ENCODE data around the gene ARL4D.
"Not testable (repeated sequence)": the region's sequence is repeated elsewhere in the genome, so short reads cannot be mapped to it uniquely, and the experiment has no call there.

ARL4D gene

DNA sequence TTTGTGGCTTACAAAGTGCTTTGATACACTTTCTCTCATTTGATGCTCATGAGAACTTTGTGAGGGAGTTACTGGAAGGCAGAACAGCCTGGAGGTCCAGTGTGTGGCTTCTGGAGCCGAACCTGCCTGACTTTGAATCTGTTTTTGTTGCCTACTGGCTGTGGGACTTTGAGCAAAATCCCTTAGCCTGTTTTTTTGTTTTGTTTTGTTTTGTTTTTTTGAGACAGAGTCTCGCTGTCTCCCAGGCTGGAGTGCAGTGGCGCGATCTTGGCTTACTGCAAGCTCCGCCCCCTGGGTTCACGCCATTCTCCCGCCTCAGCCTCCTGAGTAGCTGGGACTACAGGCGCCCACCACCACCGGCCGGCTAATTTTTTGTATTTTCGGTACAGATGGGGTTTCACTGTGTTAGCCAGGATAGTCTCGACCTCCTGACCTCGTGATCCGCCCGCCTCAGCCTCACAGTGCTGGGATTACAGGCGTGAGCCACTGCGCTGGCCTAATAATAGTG is 20.6 kb downstream of the ARL4D start:
- peak overlapping the region in 1 of 2 donors; percentile 5 for H3K9ac ChIP-seq (ENCODE audit: low read depth in 1 of 2, low read length in 2 of 2)
- H3K4me3 ChIP-seq (ENCODE audit: low read length in 2 of 2); H3K36me3 ChIP-seq (ENCODE audit: control insufficient read depth in 2 of 2, insufficient read depth in 2 of 2, low read length in 2 of 2); H3K9me3 ChIP-seq (ENCODE audit: control insufficient read depth in 2 of 2, low read length in 2 of 2); H3K27me3 ChIP-seq (ENCODE audit: control insufficient read depth in 2 of 2, insufficient read depth in 2 of 2, low read length in 2 of 2): not testable (repeated sequence)
- peak overlapping the region in 1 of 2 donors; percentile 71 for H3K27ac ChIP-seq (ENCODE audit: low read depth in 2 of 2, low read length in 2 of 2)
- peaks cover 4 to 11% of the 10 kb centered on the region in 2 donors for H3K4me1 ChIP-seq (ENCODE audit: control insufficient read depth in 2 of 2, insufficient read depth in 2 of 2, low read length in 2 of 2)

GRCh38 chr17:43423777-43424455 is 25.1 kb downstream of the ARL4D start:
- H3K9ac ChIP-seq (ENCODE audit: low read depth in 1 of 2, low read length in 2 of 2), result no peak overlapping the region
- no peaks in the 10 kb centered on the region for H3K36me3 ChIP-seq (ENCODE audit: control insufficient read depth in 2 of 2, insufficient read depth in 2 of 2, low read length in 2 of 2)
- no peak overlapping the region for H3K27ac ChIP-seq (ENCODE audit: low read depth in 2 of 2, low read length in 2 of 2)
- no peaks in the 10 kb centered on the region for H3K27me3 ChIP-seq (ENCODE audit: control insufficient read depth in 2 of 2, insufficient read depth in 2 of 2, low read length in 2 of 2)
- no peaks in the 10 kb centered on the region for H3K9me3 ChIP-seq (ENCODE audit: control insufficient read depth in 2 of 2, low read length in 2 of 2)
- H3K4me1 ChIP-seq (ENCODE audit: control insufficient read depth in 2 of 2, insufficient read depth in 2 of 2, low read length in 2 of 2), result peaks cover 0 to 3% of the 10 kb centered on the region in 2 donors
- no peak overlapping the region for H3K4me3 ChIP-seq (ENCODE audit: low read length in 2 of 2)

GRCh38 chr17:43427362-43428043 is 28.7 kb downstream of the ARL4D start:
- Histone ChIP-seq H3K4me1 (ENCODE audit: control insufficient read depth in 2 of 2, insufficient read depth in 2 of 2, low read length in 2 of 2) (no peaks in the 10 kb centered on the region), H3K27me3 (ENCODE audit: control insufficient read depth in 2 of 2, insufficient read depth in 2 of 2, low read length in 2 of 2) (peaks cover 0 to 3% of the 10 kb centered on the region in 2 donors), H3K9ac (ENCODE audit: low read depth in 1 of 2, low read length in 2 of 2) (no peak overlapping the region), H3K27ac (ENCODE audit: low read depth in 2 of 2, low read length in 2 of 2) (no peak overlapping the region), H3K9me3 (ENCODE audit: control insufficient read depth in 2 of 2, low read length in 2 of 2) (no peaks in the 10 kb centered on the region), H3K36me3 (ENCODE audit: control insufficient read depth in 2 of 2, insufficient read depth in 2 of 2, low read length in 2 of 2) (no peaks in the 10 kb centered on the region), H3K4me3 (ENCODE audit: low read length in 2 of 2) (no peak overlapping the region)

DNA sequence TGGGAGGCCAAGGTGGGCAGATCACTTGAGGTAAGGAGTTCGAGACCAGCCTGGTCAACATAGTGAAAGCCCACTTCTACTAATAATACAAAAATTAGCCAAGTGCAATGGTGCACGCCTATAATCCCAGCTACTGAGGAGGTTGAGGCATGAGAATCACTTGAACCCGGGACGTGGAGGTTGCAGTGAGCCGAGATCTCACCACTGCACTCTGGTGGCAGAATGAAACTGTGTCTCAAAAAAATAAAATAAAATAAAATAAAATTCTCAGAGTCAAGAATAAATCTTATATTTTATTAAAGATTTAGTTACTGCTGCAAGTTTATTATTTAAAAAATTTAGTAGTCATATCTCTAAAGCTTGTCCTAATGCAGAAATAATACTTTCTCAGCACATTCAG is 29.7 kb downstream of the ARL4D start:
- no peak overlapping the region for H3K27ac ChIP-seq (ENCODE audit: low read depth in 2 of 2, low read length in 2 of 2)
- H3K9ac ChIP-seq (ENCODE audit: low read depth in 1 of 2, low read length in 2 of 2), result no peak overlapping the region
- no peaks in the 10 kb centered on the region for H3K36me3 ChIP-seq (ENCODE audit: control insufficient read depth in 2 of 2, insufficient read depth in 2 of 2, low read length in 2 of 2)
- H3K4me3 ChIP-seq (ENCODE audit: low read length in 2 of 2), result no peak overlapping the region
- H3K9me3 ChIP-seq (ENCODE audit: control insufficient read depth in 2 of 2, low read length in 2 of 2), result no peaks in the 10 kb centered on the region
- peaks cover 0 to 6% of the 10 kb centered on the region in 2 donors for H3K27me3 ChIP-seq (ENCODE audit: control insufficient read depth in 2 of 2, insufficient read depth in 2 of 2, low read length in 2 of 2)
- H3K4me1 ChIP-seq (ENCODE audit: control insufficient read depth in 2 of 2, insufficient read depth in 2 of 2, low read length in 2 of 2), result no peaks in the 10 kb centered on the region

GRCh38 chr17:43430936-43431713 is 32.3 kb downstream of the ARL4D start:
- Histone ChIP-seq H3K4me3 (ENCODE audit: low read length in 2 of 2) (no peak overlapping the region), H3K9me3 (ENCODE audit: control insufficient read depth in 2 of 2, low read length in 2 of 2) (no peaks in the 10 kb centered on the region), H3K36me3 (ENCODE audit: control insufficient read depth in 2 of 2, insufficient read depth in 2 of 2, low read length in 2 of 2) (no peaks in the 10 kb centered on the region), H3K27me3 (ENCODE audit: control insufficient read depth in 2 of 2, insufficient read depth in 2 of 2, low read length in 2 of 2) (peaks cover 0 to 10% of the 10 kb centered on the region in 2 donors), H3K27ac (ENCODE audit: low read depth in 2 of 2, low read length in 2 of 2) (no peak overlapping the region), H3K9ac (ENCODE audit: low read depth in 1 of 2, low read length in 2 of 2) (no peak overlapping the region), H3K4me1 (ENCODE audit: control insufficient read depth in 2 of 2, insufficient read depth in 2 of 2, low read length in 2 of 2) (no peaks in the 10 kb centered on the region)

DNA sequence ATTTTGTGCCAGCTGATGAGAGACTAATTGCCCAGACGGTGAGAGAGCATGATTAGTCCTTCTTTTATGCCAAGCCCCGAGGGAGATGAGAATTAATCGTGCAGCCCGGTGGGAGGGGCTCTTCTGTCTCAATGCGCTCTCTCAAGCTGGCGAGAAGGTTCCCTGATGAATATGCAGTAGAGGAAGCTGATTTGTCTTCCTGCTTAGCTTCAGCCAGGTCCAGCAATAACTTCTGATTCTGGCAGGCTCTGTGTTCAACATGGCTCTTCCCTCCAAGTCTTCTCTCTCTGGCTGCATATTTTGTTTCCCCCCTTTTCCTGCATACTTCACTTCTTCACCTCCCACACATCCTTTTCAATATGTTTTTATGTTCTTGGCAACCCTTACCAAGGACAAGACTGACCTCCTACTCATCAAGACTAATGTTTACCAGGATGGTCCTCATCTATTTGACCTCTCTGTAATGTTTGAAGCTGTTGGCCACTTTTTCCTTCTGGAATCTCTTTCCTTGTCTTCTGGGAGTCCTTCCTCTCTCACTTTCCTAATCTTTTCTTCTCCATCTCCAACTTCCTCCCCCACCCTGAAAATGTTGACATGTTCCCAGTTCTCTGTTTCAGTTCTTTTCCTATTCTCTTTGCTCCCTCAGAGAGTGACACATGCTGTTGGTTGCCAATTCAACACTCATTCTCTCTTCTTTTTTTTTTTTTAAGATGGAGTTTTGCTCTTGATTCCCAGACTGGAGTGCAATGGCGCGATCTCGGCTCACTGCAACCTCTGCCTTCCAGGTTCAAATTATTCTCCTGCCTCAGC is 33.1 kb downstream of the ARL4D start:
- Histone ChIP-seq H3K36me3 (ENCODE audit: control insufficient read depth in 2 of 2, insufficient read depth in 2 of 2, low read length in 2 of 2) (no peaks in the 10 kb centered on the region), H3K4me3 (ENCODE audit: low read length in 2 of 2) (no peak overlapping the region), H3K27ac (ENCODE audit: low read depth in 2 of 2, low read length in 2 of 2) (no peak overlapping the region), H3K9ac (ENCODE audit: low read depth in 1 of 2, low read length in 2 of 2) (no peak overlapping the region), H3K27me3 (ENCODE audit: control insufficient read depth in 2 of 2, insufficient read depth in 2 of 2, low read length in 2 of 2) (peaks cover 0 to 10% of the 10 kb centered on the region in 2 donors), H3K9me3 (ENCODE audit: control insufficient read depth in 2 of 2, low read length in 2 of 2) (no peaks in the 10 kb centered on the region), H3K4me1 (ENCODE audit: control insufficient read depth in 2 of 2, insufficient read depth in 2 of 2, low read length in 2 of 2) (no peaks in the 10 kb centered on the region)

GRCh38 chr17:43434902-43435319 is 36.1 kb downstream of the ARL4D start:
- no peaks in the 10 kb centered on the region for H3K4me1 ChIP-seq (ENCODE audit: control insufficient read depth in 2 of 2, insufficient read depth in 2 of 2, low read length in 2 of 2)
- no peak overlapping the region for H3K4me3 ChIP-seq (ENCODE audit: low read length in 2 of 2)

GRCh38 chr17:43437756-43438155 is 39.0 kb downstream of the ARL4D start:
- H3K27ac ChIP-seq (ENCODE audit: low read depth in 2 of 2, low read length in 2 of 2), result no peak overlapping the region
- no peak overlapping the region for H3K4me3 ChIP-seq (ENCODE audit: low read length in 2 of 2)
- H3K27me3 ChIP-seq (ENCODE audit: control insufficient read depth in 2 of 2, insufficient read depth in 2 of 2, low read length in 2 of 2), result peaks cover 0 to 7% of the 10 kb centered on the region in 2 donors
- H3K9me3 ChIP-seq (ENCODE audit: control insufficient read depth in 2 of 2, low read length in 2 of 2), result no peaks in the 10 kb centered on the region
- no peak overlapping the region for H3K9ac ChIP-seq (ENCODE audit: low read depth in 1 of 2, low read length in 2 of 2)
- H3K36me3 ChIP-seq (ENCODE audit: control insufficient read depth in 2 of 2, insufficient read depth in 2 of 2, low read length in 2 of 2), result no peaks in the 10 kb centered on the region
- H3K4me1 ChIP-seq (ENCODE audit: control insufficient read depth in 2 of 2, insufficient read depth in 2 of 2, low read length in 2 of 2), result no peaks in the 10 kb centered on the region

More at GRCh38 chr17:43434902-43435319, 36.1 kb downstream of the ARL4D start:
- H3K27me3 ChIP-seq (ENCODE audit: control insufficient read depth in 2 of 2, insufficient read depth in 2 of 2, low read length in 2 of 2), result peaks cover 0 to 10% of the 10 kb centered on the region in 2 donors
- H3K9ac ChIP-seq (ENCODE audit: low read depth in 1 of 2, low read length in 2 of 2), result no peak overlapping the region
- H3K27ac ChIP-seq (ENCODE audit: low read depth in 2 of 2, low read length in 2 of 2), result no peak overlapping the region
- H3K36me3 ChIP-seq (ENCODE audit: control insufficient read depth in 2 of 2, insufficient read depth in 2 of 2, low read length in 2 of 2), result no peaks in the 10 kb centered on the region
- no peaks in the 10 kb centered on the region for H3K9me3 ChIP-seq (ENCODE audit: control insufficient read depth in 2 of 2, low read length in 2 of 2)

DNA sequence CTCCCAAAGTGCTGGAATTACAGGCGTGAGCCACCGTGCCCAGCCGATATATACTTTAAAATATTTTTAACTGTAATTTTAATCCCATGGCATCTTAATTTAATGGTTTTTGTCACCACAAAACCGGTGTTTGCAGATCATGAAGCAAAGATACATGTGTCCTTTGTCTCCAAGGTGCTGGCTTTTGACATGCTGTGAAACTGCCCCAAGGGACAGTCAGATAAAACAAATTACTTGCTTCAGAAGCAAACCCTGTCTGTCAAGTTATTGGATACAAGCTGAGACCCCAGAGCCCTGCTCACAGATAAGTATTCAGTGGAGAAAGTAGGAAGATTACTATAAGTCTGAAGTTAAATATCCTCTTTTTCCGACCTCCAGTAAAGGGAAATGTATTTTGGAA is 39.8 kb downstream of the ARL4D start:
- H3K27me3 ChIP-seq (ENCODE audit: control insufficient read depth in 2 of 2, insufficient read depth in 2 of 2, low read length in 2 of 2), result peaks cover 0 to 3% of the 10 kb centered on the region in 2 donors

More for the DNA sequence above, 39.8 kb downstream of the ARL4D start:
- Histone ChIP-seq H3K4me3 (ENCODE audit: low read length in 2 of 2) (no peak overlapping the region), H3K9me3 (ENCODE audit: control insufficient read depth in 2 of 2, low read length in 2 of 2) (no peaks in the 10 kb centered on the region), H3K36me3 (ENCODE audit: control insufficient read depth in 2 of 2, insufficient read depth in 2 of 2, low read length in 2 of 2) (no peaks in the 10 kb centered on the region), H3K4me1 (ENCODE audit: control insufficient read depth in 2 of 2, insufficient read depth in 2 of 2, low read length in 2 of 2) (no peaks in the 10 kb centered on the region), H3K9ac (ENCODE audit: low read depth in 1 of 2, low read length in 2 of 2) (no peak overlapping the region), H3K27ac (ENCODE audit: low read depth in 2 of 2, low read length in 2 of 2) (no peak overlapping the region)

Data from mucosa of rectum (tissue), 2 donors.